Activated B cell treated with CpG ODN at 0.5 μM for 24 hours (primary cell): Measurements from ENCODE around the gene NTHL1. TPM values are rescaled to one million over a fixed set of nuclear protein-coding genes. Genes with fewer than 3 reads are reported as not detected.

Experiments
- ATAC-seq: fragments of 200-7000 bp; cut with Tn5 transposase; one replicate; pipeline ENCODE4 v1.10.0; 2021; ENCODE audit warnings: low read depth, mild to moderate bottlenecking, moderate library complexity
- CTCF ChIA-PET: fragments of 350-600 bp; sonication (Branson Sonifier 250); formaldehyde crosslinking; loops from one replicate; lab custom pipeline; 2021; ENCODE audit warnings: antibody characterized with exemption; lab: Charles Lee
- POLR2A ChIA-PET: fragments of 350-600 bp; sonication (Branson Sonifier 250); formaldehyde crosslinking; loops from one replicate; lab custom pipeline; 2021; ENCODE audit warnings: antibody characterized with exemption; lab: Charles Lee
- DNase-seq: peaks from one replicate; pipeline ENCODE4 v3.0.0; 2022
- H3K27ac Mint-ChIP-seq: one replicate; pipeline ENCODE4 v1.8.0; 2020; ENCODE audit warnings: mixed read lengths
- H3K27me3 Mint-ChIP-seq: one replicate; pipeline ENCODE4 v1.8.0; 2021; ENCODE audit warnings: mixed read lengths
- H3K36me3 Mint-ChIP-seq: one replicate; pipeline ENCODE4 v1.8.0; 2021; ENCODE audit warnings: low read depth, mixed read lengths
- H3K4me1 Mint-ChIP-seq: one replicate; pipeline ENCODE4 v1.8.0; 2021; ENCODE audit warnings: mixed read lengths
- H3K4me3 Mint-ChIP-seq: one replicate; pipeline ENCODE4 v1.8.0; 2020; ENCODE audit warnings: mild to moderate bottlenecking, mixed read lengths
- H3K9me3 Mint-ChIP-seq: one replicate; pipeline ENCODE4 v1.8.0; 2020; ENCODE audit warnings: mixed read lengths
- intact Hi-C: fragments of 100-400 bp; cut with micrococcal nuclease; formaldehyde crosslinking; loops from one replicate; pipeline ENCODE4 v1.15.1; 2024
- total RNA-seq: library from RNA; stranded (reverse); gene quantifications from 2 replicates; pipeline ENCODE4 v1.2.3, GENCODE V29; 2022
- TF ChIP-seq, protein P1 (sequence below): fragments of 200-600 bp; IDR thresholded peaks from one replicate; pipeline ENCODE4 v1.8.0; 2022; ENCODE audit warnings: antibody characterized with exemption, mild to moderate bottlenecking

Gene NTHL1
- total RNA-seq, 1 donor from 2014 or later: 10.5 TPM

DNA sequence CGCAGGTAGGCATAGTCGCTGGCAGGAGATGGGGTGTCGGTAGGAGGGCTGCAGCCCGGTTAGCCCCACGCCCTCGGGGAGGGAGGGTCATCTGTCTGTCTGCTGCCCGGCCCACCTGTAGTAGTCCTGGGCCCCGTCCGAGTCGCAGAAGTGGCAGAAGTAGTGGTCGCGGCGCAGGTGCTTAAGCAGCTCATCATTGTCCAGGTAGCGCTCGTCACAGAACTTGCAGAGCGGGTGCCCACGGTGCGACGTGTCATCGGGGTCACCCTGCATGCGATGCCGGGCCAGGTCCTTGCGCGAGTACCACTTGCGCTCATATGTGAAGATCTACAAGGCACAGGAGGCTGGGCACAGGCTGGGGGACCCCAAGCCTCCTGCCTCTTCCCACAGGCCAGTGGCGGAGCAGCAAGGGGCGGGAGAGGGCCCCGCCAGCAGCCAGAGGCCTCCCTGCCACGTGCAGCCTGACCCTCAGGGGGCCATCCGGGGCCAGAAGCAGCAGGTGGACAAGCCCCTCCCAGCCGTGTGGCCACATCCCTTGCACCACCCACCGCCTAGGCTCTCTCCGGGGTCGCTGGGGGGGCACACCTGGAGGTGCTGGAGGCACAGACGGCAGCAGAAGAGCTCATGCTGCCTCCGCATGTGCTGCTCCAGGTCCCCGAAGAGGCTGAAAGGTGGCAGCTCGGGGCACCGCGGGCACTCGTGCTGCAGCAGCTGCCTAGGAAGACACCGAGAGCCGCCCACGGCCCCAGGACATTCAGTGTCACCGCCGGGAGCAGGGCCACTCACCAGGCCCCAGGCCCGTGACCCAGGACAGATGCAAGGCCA lies 45.0 kb downstream of the NTHL1 start:
- no peak overlapping the region for H3K4me3 Mint-ChIP-seq
- H3K4me1 Mint-ChIP-seq: peaks cover 24% of the 10 kb centered on the region
- no peak overlapping the region for H3K27ac Mint-ChIP-seq
- intact Hi-C loops: loop anchor here (5.0 kb wide), 1 partner anchor 500 kb away; no protein-coding TSS in a partner anchor
- no peaks in the 10 kb centered on the region for H3K27me3 Mint-ChIP-seq
- TF ChIP-seq, protein P1, sequence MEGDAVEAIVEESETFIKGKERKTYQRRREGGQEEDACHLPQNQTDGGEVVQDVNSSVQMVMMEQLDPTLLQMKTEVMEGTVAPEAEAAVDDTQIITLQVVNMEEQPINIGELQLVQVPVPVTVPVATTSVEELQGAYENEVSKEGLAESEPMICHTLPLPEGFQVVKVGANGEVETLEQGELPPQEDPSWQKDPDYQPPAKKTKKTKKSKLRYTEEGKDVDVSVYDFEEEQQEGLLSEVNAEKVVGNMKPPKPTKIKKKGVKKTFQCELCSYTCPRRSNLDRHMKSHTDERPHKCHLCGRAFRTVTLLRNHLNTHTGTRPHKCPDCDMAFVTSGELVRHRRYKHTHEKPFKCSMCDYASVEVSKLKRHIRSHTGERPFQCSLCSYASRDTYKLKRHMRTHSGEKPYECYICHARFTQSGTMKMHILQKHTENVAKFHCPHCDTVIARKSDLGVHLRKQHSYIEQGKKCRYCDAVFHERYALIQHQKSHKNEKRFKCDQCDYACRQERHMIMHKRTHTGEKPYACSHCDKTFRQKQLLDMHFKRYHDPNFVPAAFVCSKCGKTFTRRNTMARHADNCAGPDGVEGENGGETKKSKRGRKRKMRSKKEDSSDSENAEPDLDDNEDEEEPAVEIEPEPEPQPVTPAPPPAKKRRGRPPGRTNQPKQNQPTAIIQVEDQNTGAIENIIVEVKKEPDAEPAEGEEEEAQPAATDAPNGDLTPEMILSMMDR: no peak
- ATAC-seq (no peak), DNase-seq (no peak)
- ChIA-PET CTCF (interaction anchor here (1.1 to 3.0 kb wide), 3 partner anchors 138 to 152 kb away, joined by 3 to 25 read pairs (median 14); partner anchors contain the start of gene TRAF7), POLR2A (interaction anchor here (0.6 to 3.3 kb wide), 5 partner anchors 38 to 707 kb away, joined by 3 to 36 read pairs (median 4); partner anchors contain the start of genes NTHL1, RPS2, TRAF7 and TSC2)
- H3K9me3 Mint-ChIP-seq: no peaks in the 10 kb centered on the region
- peaks cover 45% of the 10 kb centered on the region for H3K36me3 Mint-ChIP-seq

DNA sequence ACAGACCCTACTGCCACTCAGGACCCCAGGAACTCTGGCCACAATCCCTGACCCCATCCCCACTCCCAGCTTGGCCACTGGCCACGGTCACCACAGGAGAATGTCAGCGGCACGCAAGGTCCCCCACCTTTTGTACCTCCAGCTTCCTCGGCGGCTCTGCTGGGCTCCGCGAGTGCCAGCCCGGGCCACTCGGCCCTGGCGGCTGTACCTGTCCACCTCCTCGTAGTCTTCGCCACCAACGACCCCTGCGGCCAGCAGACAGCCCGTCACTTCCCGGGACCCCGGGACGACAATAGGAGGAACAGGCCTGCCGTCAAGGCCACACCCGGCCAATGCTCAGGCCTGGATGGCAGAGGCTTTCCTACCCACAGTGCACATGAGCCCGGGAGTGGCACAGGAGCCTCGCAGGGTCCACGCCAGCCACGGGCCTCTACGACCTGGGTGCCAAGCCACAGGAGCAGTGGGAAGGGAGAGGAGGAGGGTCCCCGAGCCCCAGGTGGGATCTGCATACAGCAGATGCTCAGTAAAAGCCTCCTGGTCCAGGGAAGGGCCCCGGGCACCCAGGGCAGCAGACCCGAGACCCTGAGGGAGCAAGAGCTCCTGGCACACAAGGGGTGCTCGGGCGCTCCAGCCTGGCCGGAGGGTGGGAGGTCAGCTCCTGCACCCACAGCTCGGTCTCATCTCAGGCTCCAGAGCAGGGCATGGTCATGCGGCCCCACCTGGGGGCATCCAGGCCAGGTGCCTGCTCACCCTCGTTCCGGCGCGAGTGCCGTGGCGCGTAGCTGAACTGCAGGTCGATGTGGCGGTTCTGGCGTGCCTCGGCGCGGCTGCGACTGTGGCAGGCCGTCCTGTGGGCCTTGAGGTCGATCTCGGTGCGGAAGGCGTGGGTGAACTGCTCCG lies 45.9 kb downstream of the NTHL1 start:
- POLR2A ChIA-PET: interaction anchor here (0.5 to 1.5 kb wide), 3 partner anchors 10 to 224 kb away, joined by 3 to 10 read pairs (median 5); partner anchors contain the start of gene TRAF7
- peaks cover 17% of the 10 kb centered on the region for H3K4me1 Mint-ChIP-seq
- TF ChIP-seq, protein P1: no peak
- ATAC-seq (no peak), DNase-seq (no peak)
- CTCF ChIA-PET: interaction anchor here (3.0 kb wide), 1 partner anchor 139 kb away, joined by 25 read pairs; no protein-coding TSS in a partner anchor
- H3K36me3 Mint-ChIP-seq: peaks cover 51% of the 10 kb centered on the region
- H3K27ac Mint-ChIP-seq: no peak overlapping the region
- intact Hi-C loops: loop anchor here (5.0 kb wide), 1 partner anchor 501 kb away; no protein-coding TSS in a partner anchor
- H3K9me3 Mint-ChIP-seq: no peaks in the 10 kb centered on the region
- no peak overlapping the region for H3K4me3 Mint-ChIP-seq
- H3K27me3 Mint-ChIP-seq: no peaks in the 10 kb centered on the region

DNA sequence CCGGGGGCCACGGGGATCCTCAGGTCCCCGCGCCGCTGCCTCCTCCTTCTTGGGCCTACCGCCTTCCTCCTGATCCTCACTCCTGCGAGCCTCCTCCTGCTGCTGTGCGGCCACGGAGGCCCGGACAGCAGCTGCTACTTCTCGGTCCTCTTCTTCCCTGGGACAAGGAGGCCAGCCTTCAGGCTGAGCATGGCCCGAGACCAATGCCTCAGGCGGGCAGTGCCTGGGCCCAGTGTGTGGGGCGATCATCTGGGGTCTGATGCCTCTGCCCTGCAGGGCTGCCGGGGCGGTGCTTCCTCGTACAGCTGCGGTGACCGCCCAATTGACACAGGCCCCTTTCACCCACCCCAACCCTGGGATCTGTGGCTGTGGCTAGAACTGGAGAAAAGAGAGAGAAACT lies 46.6 kb downstream of the NTHL1 start:
- H3K36me3 Mint-ChIP-seq: peaks cover 52% of the 10 kb centered on the region
- H3K27ac Mint-ChIP-seq: no peak overlapping the region
- ATAC-seq (no peak), DNase-seq (no peak)
- ChIA-PET POLR2A (interaction anchor here (1.2 to 1.5 kb wide), 2 partner anchors 9 to 154 kb away, joined by 3 to 5 read pairs; partner anchors contain the start of gene TRAF7), CTCF (interaction anchor here (1.0 kb wide), 1 partner anchor 138 kb away, joined by 5 read pairs; no protein-coding TSS in a partner anchor)
- no peaks in the 10 kb centered on the region for H3K9me3 Mint-ChIP-seq
- intact Hi-C loops: loop anchor here (5.0 kb wide), 1 partner anchor 501 kb away; no protein-coding TSS in a partner anchor
- H3K4me3 Mint-ChIP-seq: no peak overlapping the region
- no peaks in the 10 kb centered on the region for H3K27me3 Mint-ChIP-seq
- peaks cover 12% of the 10 kb centered on the region for H3K4me1 Mint-ChIP-seq
- TF ChIP-seq, protein P1: no peak

DNA sequence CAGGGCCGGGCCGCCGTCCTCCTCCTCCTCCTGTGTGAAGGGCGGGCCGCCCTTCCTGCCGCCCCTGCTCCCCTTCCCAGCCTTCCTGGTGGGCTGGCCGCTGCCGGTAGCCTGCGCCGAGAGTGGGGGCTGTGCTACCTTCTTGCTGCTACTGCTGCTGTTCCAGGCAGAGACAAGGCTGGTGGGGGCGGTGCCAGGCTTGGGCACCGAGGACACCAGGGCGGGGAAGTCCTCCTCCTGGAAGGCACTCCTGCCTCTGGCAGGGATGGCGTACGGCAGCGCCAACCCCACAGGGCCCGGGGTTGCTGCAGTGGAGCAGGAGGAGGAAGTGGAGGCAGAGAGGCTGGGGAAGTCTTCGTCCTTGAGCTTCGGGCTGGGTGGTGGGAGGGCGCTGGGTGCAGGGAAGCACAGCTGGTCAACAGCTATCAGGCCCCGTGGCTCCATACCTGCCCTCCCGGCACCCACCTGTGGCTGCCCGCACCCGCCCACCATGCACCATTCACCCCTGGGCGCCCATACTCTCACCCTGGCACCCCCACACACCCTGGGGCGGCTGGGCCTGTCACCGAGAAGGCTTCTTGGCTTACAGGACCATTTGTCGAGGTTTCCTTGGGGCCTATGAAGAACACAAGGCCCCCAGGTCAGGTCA lies 47.6 kb downstream of the NTHL1 start:
- CTCF ChIA-PET: interaction anchor here (1.0 kb wide), 1 partner anchor 139 kb away, joined by 5 read pairs; no protein-coding TSS in a partner anchor
- DNase-seq: no peak

More for the DNA sequence above, 47.6 kb downstream of the NTHL1 start:
- no peaks in the 10 kb centered on the region for H3K27me3 Mint-ChIP-seq
- no peaks in the 10 kb centered on the region for H3K9me3 Mint-ChIP-seq
- POLR2A ChIA-PET: interaction anchor here (1.2 kb wide), 1 partner anchor 8 kb away, joined by 3 read pairs; no protein-coding TSS in a partner anchor
- H3K36me3 Mint-ChIP-seq: peaks cover 49% of the 10 kb centered on the region
- H3K27ac Mint-ChIP-seq: no peak overlapping the region
- H3K4me1 Mint-ChIP-seq: peaks cover 6% of the 10 kb centered on the region
- H3K4me3 Mint-ChIP-seq: no peak overlapping the region
- ATAC-seq: no peak
- intact Hi-C loops: loop anchor here (5.0 kb wide), 1 partner anchor 502 kb away; no protein-coding TSS in a partner anchor
- TF ChIP-seq, protein P1: no peak
